Thyroid gland (tissue), 4 donors: ENCODE measurements around the gene PLXNB1. TPM values are rescaled to one million over a fixed set of nuclear protein-coding genes. Genes with fewer than 3 reads are reported as not detected.

Experiments
- DNase-seq, 2 donors: peaks; one replicate each; pipeline ENCODE4 v3.0.0-alpha.2; 2019
- H3K27ac ChIP-seq, 3 donors: fragments of 200-600 bp; sonication (generic); 1 replicate in 2 of 3; 2 replicates in 1 of 3; pipeline ENCODE4 v1.5.1; 2016 to 2019; ENCODE audit warnings: mild to moderate bottlenecking in 1 of 3, moderate library complexity in 1 of 3
- H3K27me3 ChIP-seq: fragments of 200-600 bp; sonication (generic); one replicate; pipeline ENCODE4 v1.5.1; 2019
- H3K36me3 ChIP-seq, 2 donors: fragments of 200-600 bp; sonication (generic); one replicate each; pipeline ENCODE4 v1.5.1; 2016 to 2019
- H3K4me1 ChIP-seq, 2 donors: fragments of 200-600 bp; sonication (generic); one replicate each; pipeline ENCODE4 v1.5.1; 2017 to 2019
- H3K4me3 ChIP-seq, 3 donors: fragments of 200-600 bp; sonication (generic); replicated peaks in 1 of 3; 1 replicate in 2 of 3; 2 replicates in 1 of 3; pipeline ENCODE4 v1.5.1; 2016; ENCODE audit warnings: mild to moderate bottlenecking in 1 of 3
- H3K9me3 ChIP-seq: fragments of 200-600 bp; sonication (generic); one replicate; pipeline ENCODE4 v1.5.1; 2017
- CTCF ChIP-seq, 6 experiments: fragments of 200-600 bp in 3 of 6; fragments of 450-650 bp in 3 of 6; sonication (generic) in 3 of 6; IDR thresholded peaks; one replicate each; pipeline ENCODE4 v1.5.1; 2016 to 2019; ENCODE audit warnings: antibody characterized with exemption in 6 of 6, mild to moderate bottlenecking in 2 of 6, inconsistent platforms in 1 of 6, moderate library complexity in 1 of 6
- POLR2A ChIP-seq, 2 donors: fragments of 450-650 bp; IDR thresholded peaks; one replicate each; pipeline ENCODE4 v1.6.1; 2017; ENCODE audit warnings: antibody characterized with exemption in 2 of 2, mild to moderate bottlenecking in 2 of 2, moderate library complexity in 1 of 2
- WGBS, 2 donors: methylation state at CpG; one replicate each; pipeline ENCODE4 v1.1.5; 2017; 5-methylcytosine and 5-hydroxymethylcytosine counted together
- intact Hi-C: fragments of 100-400 bp; cut with DNase I; formaldehyde crosslinking; loops from one replicate; pipeline ENCODE4 v1.15.1; 2023
- total RNA-seq, 4 donors: library from RNA; depleted of rRNA; stranded (reverse); fragments of >200 nt; gene quantifications; one replicate each; pipeline ENCODE4 v1.2.3, GENCODE V29; 2016

PLXNB1 gene
- total RNA-seq, 4 donors from 2014 or later: 126 to 216 (median 138) TPM

GRCh38 chr3:48439820-48440589 is 10.1 kb upstream of the PLXNB1 start, which contains the start of the genes CCDC51 and TMA7:
CCDC51 (minus strand) TSS chr3:48440119; CDS start chr3:48435128, 4,991 bp downstream.
TMA7 (plus strand) TSS chr3:48440257; CDS start chr3:48440297, 40 bp downstream.
- no peaks in the 10 kb centered on the region for H3K9me3 ChIP-seq
- peaks cover 22 to 26% of the 10 kb centered on the region in 2 donors for H3K4me1 ChIP-seq
- peak; percentile 99 to 100 for DNase-seq
- H3K36me3 ChIP-seq: peaks cover 4 to 6% of the 10 kb centered on the region in 2 donors
- H3K27ac ChIP-seq: peak within 1 kb of the TSS; percentile 72 to 89 (median 84)
- intact Hi-C loops: loop anchor here (5.0 to 10.0 kb wide), 2 partner anchors 165 to 248 kb away; no protein-coding TSS in a partner anchor
- no peak for TF ChIP-seq CTCF (IDR thresholded peaks at IDR 0.05)
- TF ChIP-seq POLR2A (IDR thresholded peaks at IDR 0.05): peak; percentile 37 to 92
- 0 to 1% methylated on average over 50 to 53 of the region's 54 CpGs for WGBS, 2 donors
- no peaks in the 10 kb centered on the region for H3K27me3 ChIP-seq
- H3K4me3 ChIP-seq: peak within 1 kb of the TSS; percentile 72 to 91 (median 84)

DNA sequence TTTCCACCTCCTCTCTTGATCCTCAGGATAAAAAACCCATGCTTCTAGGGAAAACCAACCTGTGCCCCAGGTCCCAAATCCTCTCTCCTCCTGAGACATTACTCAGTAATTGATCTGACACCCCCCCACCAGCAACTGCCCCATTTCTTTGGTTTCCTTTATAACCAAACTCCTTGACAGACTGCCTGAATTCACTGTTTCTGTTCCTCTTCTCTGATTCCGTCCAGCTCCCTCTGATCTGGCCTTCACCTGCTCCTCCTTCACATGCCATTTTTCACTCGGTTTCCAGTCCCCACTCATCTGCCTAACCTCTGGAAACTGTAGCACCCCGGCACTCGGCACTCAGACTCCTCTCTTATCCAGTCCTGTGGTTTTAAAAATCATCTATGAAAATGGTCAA is 7.9 kb upstream of the PLXNB1 start:
- 57 to 64% methylated on average over 4 of the region's 4 CpGs for WGBS, 2 donors

GRCh38 chr3:48436855-48437254 is 7.0 kb upstream of the PLXNB1 start:
- WGBS, 2 donors: 87 to 88% methylated on average over 7 of the region's 7 CpGs
- H3K27ac ChIP-seq: peak overlapping the region in 1 of 3 donors; percentile 96
- H3K36me3 ChIP-seq: no peaks in the 10 kb centered on the region
- intact Hi-C loops: loop anchor here (2.0 to 10.0 kb wide), 3 partner anchors 36 to 245 kb away; no protein-coding TSS in a partner anchor
- DNase-seq: no peak
- H3K4me1 ChIP-seq: peaks cover 45 to 55% of the 10 kb centered on the region in 2 donors
- H3K9me3 ChIP-seq: no peaks in the 10 kb centered on the region
- no peaks in the 10 kb centered on the region for H3K27me3 ChIP-seq
- TF ChIP-seq POLR2A (IDR thresholded peaks at IDR 0.05) (no peak), CTCF (IDR thresholded peaks at IDR 0.05) (no peak)
- no peak overlapping the region for H3K4me3 ChIP-seq

More for the DNA sequence above, 7.9 kb upstream of the PLXNB1 start:
- Histone ChIP-seq H3K9me3 (no peaks in the 10 kb centered on the region), H3K36me3 (no peaks in the 10 kb centered on the region), H3K27me3 (no peaks in the 10 kb centered on the region), H3K27ac (no peak overlapping the region), H3K4me3 (no peak overlapping the region), H3K4me1 (peaks cover 44 to 48% of the 10 kb centered on the region in 2 donors)
- intact Hi-C loops: loop anchor here (2.0 to 10.0 kb wide), 3 partner anchors 37 to 246 kb away; no protein-coding TSS in a partner anchor
- TF ChIP-seq CTCF (IDR thresholded peaks at IDR 0.05) (no peak), POLR2A (IDR thresholded peaks at IDR 0.05) (no peak)
- peak in 1 of 2 donors; percentile 33 for DNase-seq

- 0 to 81% methylated on average over 1 of the region's 1 CpG for WGBS, 2 donors
- no peak for TF ChIP-seq CTCF (IDR thresholded peaks at IDR 0.05)
- TF ChIP-seq POLR2A (IDR thresholded peaks at IDR 0.05): no peak
- Histone ChIP-seq H3K4me1 (peaks cover 43 to 55% of the 10 kb centered on the region in 2 donors), H3K27me3 (no peaks in the 10 kb centered on the region), H3K9me3 (no peaks in the 10 kb centered on the region), H3K36me3 (no peaks in the 10 kb centered on the region), H3K4me3 (no peak overlapping the region), H3K27ac (peak overlapping the region; percentile 95 to 96 (median 96))
- no peak for DNase-seq
- intact Hi-C loops: loop anchor here (2.0 to 10.0 kb wide), 3 partner anchors 36 to 244 kb away; no protein-coding TSS in a partner anchor
Observed at GRCh38 chr3:48436477-48436787, 6.5 kb upstream of the PLXNB1 start.
